Neural cell (in vitro differentiated cells): Measurements from ENCODE around the gene EFNA4.

Source experiments
- EZH2 ChIP-seq: fragments of 200-600, 300-800 bp; shearing (Covaris generic), sonication (generic); IDR thresholded peaks from 2 replicates; pipeline ENCODE4 v1.6.1; 2014; ENCODE audit warnings: antibody characterized with exemption, low read length, borderline replicate concordance, mild to moderate bottlenecking; ENCODE audit not compliant: insufficient read depth, poor library complexity, severe bottlenecking
- SMC3 ChIP-seq: fragments of 450-650 bp; conservative IDR thresholded peaks from 2 replicates; pipeline ENCODE4 v1.6.1; 2014; ENCODE audit warnings: antibody characterized with exemption, mild to moderate bottlenecking, moderate library complexity; ENCODE audit not compliant: poor library complexity
- TAF1 ChIP-seq: IDR thresholded peaks from 2 replicates; pipeline ENCODE4 v1.6.1; 2012; ENCODE audit warnings: low read depth
- TF ChIP-seq, protein P1 (sequence below): fragments of 450-650 bp; IDR thresholded peaks from 2 replicates; pipeline ENCODE4 v1.5.1; 2014; ENCODE audit warnings: antibody characterized with exemption, mild to moderate bottlenecking, moderate library complexity; ENCODE audit not compliant: poor library complexity, severe bottlenecking

- no peak for TF ChIP-seq EZH2
- TF ChIP-seq, protein P1, sequence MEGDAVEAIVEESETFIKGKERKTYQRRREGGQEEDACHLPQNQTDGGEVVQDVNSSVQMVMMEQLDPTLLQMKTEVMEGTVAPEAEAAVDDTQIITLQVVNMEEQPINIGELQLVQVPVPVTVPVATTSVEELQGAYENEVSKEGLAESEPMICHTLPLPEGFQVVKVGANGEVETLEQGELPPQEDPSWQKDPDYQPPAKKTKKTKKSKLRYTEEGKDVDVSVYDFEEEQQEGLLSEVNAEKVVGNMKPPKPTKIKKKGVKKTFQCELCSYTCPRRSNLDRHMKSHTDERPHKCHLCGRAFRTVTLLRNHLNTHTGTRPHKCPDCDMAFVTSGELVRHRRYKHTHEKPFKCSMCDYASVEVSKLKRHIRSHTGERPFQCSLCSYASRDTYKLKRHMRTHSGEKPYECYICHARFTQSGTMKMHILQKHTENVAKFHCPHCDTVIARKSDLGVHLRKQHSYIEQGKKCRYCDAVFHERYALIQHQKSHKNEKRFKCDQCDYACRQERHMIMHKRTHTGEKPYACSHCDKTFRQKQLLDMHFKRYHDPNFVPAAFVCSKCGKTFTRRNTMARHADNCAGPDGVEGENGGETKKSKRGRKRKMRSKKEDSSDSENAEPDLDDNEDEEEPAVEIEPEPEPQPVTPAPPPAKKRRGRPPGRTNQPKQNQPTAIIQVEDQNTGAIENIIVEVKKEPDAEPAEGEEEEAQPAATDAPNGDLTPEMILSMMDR, result no peak
- TF ChIP-seq SMC3, result no peak
- no peak for TF ChIP-seq TAF1
These were observed 48.6 kb upstream of the EFNA4 start for GRCh38 chr1:155014709-155015508.
